GM23338 (cell line): Measurements from ENCODE around the gene RPS6KA5. TPM values are rescaled to one million over a fixed set of nuclear protein-coding genes. Genes with fewer than 3 reads are reported as not detected.

Experiments
- ATAC-seq: fragments of 200-7000 bp; cut with Tn5 transposase; 3 replicates; pipeline ENCODE4 v1.9.1; 2020
- DNase-seq: peaks from one replicate; pipeline ENCODE4 v3.0.0-alpha.2; 2015; ENCODE audit warnings: low spot score
- H2AFZ ChIP-seq: fragments of 200-600 bp; sonication (generic); 2 replicates; pipeline ENCODE4 v1.8.0; 2016; ENCODE audit warnings: antibody characterized with exemption, mild to moderate bottlenecking, moderate library complexity
- H3F3A ChIP-seq: fragments of 200-600 bp; sonication (generic); replicated peaks from 2 replicates; pipeline ENCODE4 v1.8.0; 2017; ENCODE audit warnings: antibody characterized with exemption, mixed run types, low read depth
- H3K27ac ChIP-seq: fragments of 200-600 bp; sonication (generic); 2 replicates; pipeline ENCODE4 v1.6.1; 2016; ENCODE audit warnings: low read depth
- H3K27me3 ChIP-seq: fragments of 200-600 bp; sonication (generic); 2 replicates; pipeline ENCODE4 v1.8.0; 2016; ENCODE audit warnings: mild to moderate bottlenecking, mixed run types, moderate library complexity; ENCODE audit not compliant: insufficient read depth
- H3K36me3 ChIP-seq: fragments of 200-600 bp; sonication (generic); 2 replicates; pipeline ENCODE4 v1.8.0; 2016; ENCODE audit warnings: mild to moderate bottlenecking; ENCODE audit not compliant: insufficient read depth
- H3K4me1 ChIP-seq: fragments of 200-600 bp; sonication (generic); 2 replicates; pipeline ENCODE4 v1.8.0; 2016; ENCODE audit warnings: mild to moderate bottlenecking, moderate library complexity; ENCODE audit not compliant: insufficient read depth
- H3K4me2 ChIP-seq: fragments of 200-600 bp; sonication (generic); 2 replicates; pipeline ENCODE4 v1.7.1; 2017; ENCODE audit warnings: mixed run types
- H3K4me3 ChIP-seq: fragments of 200-600 bp; sonication (generic); 2 replicates; pipeline ENCODE4 v1.6.1; 2016; ENCODE audit warnings: mixed run types
- H3K79me2 ChIP-seq: fragments of 200-600 bp; sonication (generic); replicated peaks from 2 replicates; pipeline ENCODE4 v1.8.0; 2017; ENCODE audit warnings: mild to moderate bottlenecking; ENCODE audit not compliant: insufficient read depth
- H3K9me2 ChIP-seq: fragments of 200-600 bp; sonication (generic); 2 replicates; pipeline ENCODE4 v1.8.0; 2017; ENCODE audit not compliant: insufficient read depth
- H4K20me1 ChIP-seq: fragments of 200-600 bp; sonication (generic); replicated peaks from 2 replicates; pipeline ENCODE4 v1.8.0; 2017; ENCODE audit warnings: mild to moderate bottlenecking; ENCODE audit not compliant: insufficient read depth
- H3K27ac Mint-ChIP-seq: 2 replicates; pipeline ENCODE4 v1.8.0; 2020; ENCODE audit warnings: inconsistent platforms, mild to moderate bottlenecking, moderate library complexity, mixed read lengths
- H3K27me3 Mint-ChIP-seq: 3 replicates; pipeline ENCODE4 v1.8.0; 2022; ENCODE audit warnings: low read depth, mild to moderate bottlenecking, moderate library complexity, mixed read lengths, inconsistent platforms; ENCODE audit not compliant: insufficient read depth, poor library complexity
- H3K36me3 Mint-ChIP-seq: 3 replicates; pipeline ENCODE4 v1.8.0; 2021; ENCODE audit warnings: low read depth, mild to moderate bottlenecking, inconsistent platforms, moderate library complexity, mixed read lengths
- H3K4me1 Mint-ChIP-seq: 3 replicates; pipeline ENCODE4 v1.8.0; 2020; ENCODE audit warnings: mild to moderate bottlenecking, inconsistent platforms, mixed read lengths
- H3K4me3 Mint-ChIP-seq: 3 replicates; pipeline ENCODE4 v1.8.0; 2021; ENCODE audit warnings: moderate library complexity, mild to moderate bottlenecking, inconsistent platforms, mixed read lengths
- H3K9me3 Mint-ChIP-seq: 3 replicates; pipeline ENCODE4 v1.8.0; 2020; ENCODE audit warnings: moderate library complexity, mild to moderate bottlenecking, inconsistent platforms, mixed read lengths
- CTCF ChIP-seq, 2 experiments: fragments of 200-600 bp in 1 of 2; sonication (generic) in 1 of 2; conservative IDR thresholded peaks; 2 replicates each; pipeline versions ENCODE4 v1.5.1 to v1.6.1; 2016 to 2017; ENCODE audit warnings: antibody characterized with exemption in 2 of 2, low read depth in 2 of 2, mild to moderate bottlenecking in 2 of 2, moderate library complexity in 1 of 2
- EZH2 ChIP-seq: fragments of 200-600 bp; sonication (generic); IDR thresholded peaks from one replicate; pipeline ENCODE4 v1.8.0; 2017; ENCODE audit warnings: antibody characterized with exemption, mild to moderate bottlenecking, low read depth; ENCODE audit not compliant: unreplicated experiment
- JUNB ChIP-seq: IDR thresholded peaks from one replicate; pipeline ENCODE4 v1.6.1; 2016; ENCODE audit warnings: antibody characterized with exemption; ENCODE audit not compliant: unreplicated experiment
- POLR2AphosphoS5 ChIP-seq: IDR thresholded peaks from 2 replicates; pipeline ENCODE4 v1.6.1; 2016; ENCODE audit warnings: antibody characterized with exemption, low read depth
- ZNF114 ChIP-seq: fragments of 250-450 bp; sonication (Bioruptor Pico); IDR thresholded peaks from 2 replicates; pipeline ENCODE4 v1.5.0; 2020; ENCODE audit warnings: mild to moderate bottlenecking, moderate library complexity
- ZNF331 ChIP-seq: fragments of 250-450 bp; sonication (Bioruptor Pico); IDR thresholded peaks from 2 replicates; pipeline ENCODE4 v1.5.0; 2020; ENCODE audit warnings: low read depth, mild to moderate bottlenecking, moderate library complexity
- ZNF462 ChIP-seq: fragments of 250-450 bp; sonication (Bioruptor Pico); IDR thresholded peaks from 2 replicates; pipeline ENCODE4 v1.5.0; 2020; ENCODE audit warnings: mild to moderate bottlenecking, moderate library complexity
- polyA plus RNA-seq: library from polyadenylated mRNA; unstranded; fragments of >200 nt; fragmentation: Nextera tagmentation; extraction: Ambion mirVana; gene quantifications from 2 replicates; pipeline ENCODE4 v1.2.1, GENCODE V29; 2016
- total RNA-seq: library from RNA; depleted of rRNA; stranded (reverse); fragments of >200 nt; shearing (Covaris generic); gene quantifications from 2 replicates; pipeline ENCODE4 v1.2.3, GENCODE V29; 2014

RPS6KA5 gene
- total and polyA plus RNA-seq, 2 experiments from 2014 or later, result 2.1 to 2.4 TPM

GRCh38 chr14:90983560-90983959 lies 76.9 kb downstream of the RPS6KA5 start:
- Histone ChIP-seq H3K9me2 (no peaks in the 10 kb centered on the region), H3K4me3 (no peak overlapping the region), H3K4me2 (no peak overlapping the region), H3K79me2 (no peaks in the 10 kb centered on the region), H3K27ac (no peak overlapping the region), H3F3A (no peaks in the 10 kb centered on the region), H4K20me1 (no peaks in the 10 kb centered on the region; the same call in 1 of the 2 replicates), H3K4me1 (no peaks in the 10 kb centered on the region), H2AFZ (no peak overlapping the region), H3K27me3 (no peaks in the 10 kb centered on the region), H3K36me3 (no peaks in the 10 kb centered on the region)
- no peak for TF ChIP-seq ZNF331 (CRISPR knock-in tag)
- TF ChIP-seq ZNF462, result no peak
- TF ChIP-seq JUNB, result no peak
- TF ChIP-seq ZNF114 (CRISPR knock-in tag), result no peak
- TF ChIP-seq EZH2, result no peak
- TF ChIP-seq POLR2AphosphoS5, result no peak
- no peak for TF ChIP-seq CTCF (conservative IDR thresholded peaks at IDR 0.05; ENCODE audit: low read depth in 2 of 2)
- H3K27me3 Mint-ChIP-seq, result no peaks in the 10 kb centered on the region
- DNase-seq (no peak), ATAC-seq (no peak)
- H3K4me3 Mint-ChIP-seq, result no peak overlapping the region
- no peaks in the 10 kb centered on the region for H3K36me3 Mint-ChIP-seq
- H3K4me1 Mint-ChIP-seq, result 0 out of 3 replicates have a peak, but pooled peaks cover 2% of the 10 kb centered on the region
- H3K9me3 Mint-ChIP-seq, result no peaks in the 10 kb centered on the region
- H3K27ac Mint-ChIP-seq, result no peak overlapping the region
